ENCODE results near the gene LRRC73.
"Not testable (repeated sequence)": the region's sequence is repeated elsewhere in the genome, so short reads cannot be mapped to it uniquely, and the experiment has no call there.

LRRC73 gene

DNA sequence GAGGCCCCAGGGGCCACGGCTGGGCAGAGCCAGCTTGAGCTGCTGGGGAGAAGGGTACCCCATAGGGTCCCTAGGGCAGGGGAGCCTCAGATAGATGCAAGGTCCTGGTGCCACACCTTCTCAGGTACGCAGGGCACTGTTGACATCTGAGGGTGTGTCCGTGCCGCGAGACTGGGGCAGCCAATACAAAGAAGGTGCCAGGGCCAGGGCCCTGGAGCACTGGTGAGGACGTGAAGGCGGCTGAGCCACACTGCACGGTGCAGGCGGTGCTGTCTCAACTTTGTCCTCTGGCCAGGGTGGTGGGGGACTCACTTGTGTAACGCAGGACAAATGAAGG, 649 bp upstream of the LRRC73 start:
- no peak for DNase-seq

DNA sequence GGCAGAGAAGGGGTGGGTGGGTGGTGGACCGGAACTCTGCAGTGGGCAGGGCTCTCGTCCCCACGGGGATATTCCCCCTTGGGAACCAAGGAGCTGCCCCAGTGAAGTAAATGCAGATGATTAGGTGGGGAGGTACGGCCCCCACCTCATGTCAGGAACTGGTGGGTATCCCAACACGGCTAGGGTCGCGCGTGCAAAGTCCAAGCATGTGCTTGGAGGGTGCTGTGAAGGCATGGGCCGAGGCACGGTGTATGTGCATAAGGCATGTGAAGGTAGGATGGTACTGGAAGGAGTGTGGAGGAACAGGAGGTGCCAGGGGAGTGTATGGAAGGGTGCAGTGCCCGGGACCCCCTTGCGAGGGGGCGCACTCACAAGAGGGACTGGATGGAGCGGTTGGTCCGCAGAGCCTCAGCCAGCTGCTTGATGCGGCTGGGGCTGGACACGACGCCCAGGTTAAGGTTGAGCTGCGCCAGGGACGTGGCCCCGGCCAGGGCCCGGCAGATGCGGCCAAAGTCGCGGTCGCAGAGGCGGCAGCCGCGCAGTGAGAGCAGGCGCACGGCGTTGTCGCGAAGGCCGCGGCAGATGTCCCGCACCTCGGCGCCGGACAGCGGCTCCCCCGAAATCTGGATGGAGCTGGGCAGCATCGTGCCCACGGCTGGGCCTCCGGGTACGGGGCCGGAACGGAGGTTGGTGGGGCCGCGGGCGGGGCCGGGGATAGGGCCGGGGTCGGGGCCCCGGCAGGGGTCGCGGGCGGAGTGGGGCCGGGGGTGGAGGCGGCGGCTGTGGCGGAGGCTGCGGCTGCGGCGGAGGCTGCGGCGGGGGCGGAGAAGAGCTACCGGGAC, 783 bp downstream of the LRRC73 start:
- no peak for DNase-seq

DNA sequence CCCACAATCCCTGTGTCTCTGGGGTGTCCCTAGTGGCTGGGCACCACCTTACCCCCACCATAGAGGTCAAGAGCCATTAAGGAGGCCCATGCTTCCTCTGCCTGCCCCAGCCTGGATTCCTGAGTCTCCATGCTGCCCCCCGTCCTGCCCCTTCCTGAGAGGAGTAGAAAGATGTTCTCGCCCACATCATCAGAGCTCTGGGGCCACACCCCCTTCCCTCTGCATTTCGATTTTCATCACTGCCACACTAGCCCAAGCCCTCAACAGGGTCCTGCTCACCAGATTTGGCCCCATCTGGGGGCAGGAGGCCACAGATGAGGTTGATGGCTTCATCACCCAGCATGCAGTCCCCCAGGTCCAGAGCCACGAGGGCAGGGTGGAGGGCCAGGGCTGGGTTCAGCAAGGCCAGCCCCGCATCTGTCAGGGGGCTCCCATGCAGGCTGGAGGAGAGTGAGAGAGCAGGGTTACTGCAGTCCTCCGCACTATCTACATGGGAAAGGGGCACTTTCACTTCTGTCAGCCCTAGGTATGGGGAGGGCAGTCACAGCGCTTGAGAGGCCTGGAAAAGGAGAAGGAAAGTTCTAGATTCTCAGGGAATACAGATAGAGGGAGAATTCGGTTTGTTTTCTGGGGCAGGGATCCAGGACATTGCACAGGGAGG, 1.5 kb downstream of the LRRC73 start:
- no peak for DNase-seq

DNA sequence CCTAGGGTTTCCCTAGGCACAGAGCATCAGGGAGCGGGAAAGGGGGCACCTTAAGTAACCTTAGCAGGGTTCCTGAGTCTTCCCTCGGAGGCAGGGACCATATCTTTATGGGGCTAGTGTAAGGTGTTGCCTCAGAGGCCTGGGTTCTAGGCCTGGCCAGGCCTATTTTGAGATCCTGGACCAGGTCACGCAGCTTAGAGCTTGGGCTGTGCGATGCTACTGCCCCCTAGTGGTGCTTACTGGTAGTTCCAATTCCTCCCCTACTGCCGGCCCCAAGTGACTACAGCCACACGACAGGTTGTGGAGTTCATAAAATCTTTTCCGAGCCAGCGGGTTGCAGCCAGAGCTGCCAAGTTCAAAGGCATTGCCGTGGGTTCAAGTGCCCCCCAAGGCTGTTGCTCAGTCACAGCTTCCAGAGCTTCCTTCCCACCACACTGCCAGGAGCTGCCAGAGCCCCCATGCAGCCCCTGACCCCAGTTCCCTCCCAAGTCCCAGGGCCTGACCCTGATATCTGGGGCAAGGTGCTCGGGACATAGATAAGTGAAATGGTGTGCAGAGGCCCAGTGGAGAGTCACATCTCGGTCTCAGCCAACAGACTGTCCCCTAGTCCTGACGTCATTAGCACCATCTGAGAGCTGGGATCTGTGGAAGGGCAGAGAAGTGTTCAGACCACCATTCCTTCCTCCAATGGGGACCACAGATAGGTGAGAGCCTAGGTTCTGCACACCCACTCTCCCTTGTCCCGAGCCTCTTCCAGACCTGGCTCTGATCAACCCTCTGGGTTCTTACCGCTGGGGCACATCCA, 3.3 kb downstream of the LRRC73 start:
- DNase-seq, result peak; percentile 60

DNA sequence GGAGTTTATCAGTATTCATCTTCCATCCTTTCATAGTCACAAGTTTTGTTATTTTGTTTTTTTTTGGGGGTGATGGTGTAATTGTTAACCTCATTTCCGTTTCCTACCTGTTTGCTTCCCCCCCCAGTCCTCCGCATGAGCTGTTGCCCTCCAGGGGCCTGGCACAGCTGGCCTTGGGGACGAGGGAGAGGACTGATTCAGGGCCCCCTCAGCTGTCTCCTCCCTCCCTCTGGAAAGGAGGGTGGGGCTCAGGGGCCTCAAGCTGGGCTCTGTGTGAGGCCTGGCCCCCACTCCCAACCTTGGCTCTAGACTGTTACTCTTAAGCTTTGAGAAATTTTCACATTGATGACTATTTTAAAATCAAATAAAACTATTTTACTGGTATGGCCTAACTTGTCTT, 4.0 kb downstream of the LRRC73 start:
- DNase-seq, result no peak

DNA sequence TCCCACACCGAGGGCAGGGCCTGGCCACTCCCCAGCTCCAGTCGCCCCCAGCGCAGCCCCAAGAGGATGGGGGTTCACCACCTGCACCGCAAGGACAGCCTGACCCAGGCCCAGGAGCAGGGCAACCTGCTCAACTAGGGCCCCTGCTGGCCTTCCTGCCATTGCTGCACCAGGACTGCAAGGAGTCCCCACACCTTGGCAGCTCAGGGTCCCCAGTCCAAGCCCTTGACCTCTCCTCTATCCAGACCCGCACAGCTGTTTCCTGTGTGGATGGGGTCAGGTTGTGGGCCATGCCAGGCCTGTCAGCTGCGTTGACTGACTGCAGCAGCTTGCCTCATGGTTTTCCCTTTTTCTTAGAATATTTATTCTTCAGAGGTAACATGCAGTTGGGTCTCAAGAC, 4.4 kb downstream of the LRRC73 start:
- DNase-seq, result no peak

DNA sequence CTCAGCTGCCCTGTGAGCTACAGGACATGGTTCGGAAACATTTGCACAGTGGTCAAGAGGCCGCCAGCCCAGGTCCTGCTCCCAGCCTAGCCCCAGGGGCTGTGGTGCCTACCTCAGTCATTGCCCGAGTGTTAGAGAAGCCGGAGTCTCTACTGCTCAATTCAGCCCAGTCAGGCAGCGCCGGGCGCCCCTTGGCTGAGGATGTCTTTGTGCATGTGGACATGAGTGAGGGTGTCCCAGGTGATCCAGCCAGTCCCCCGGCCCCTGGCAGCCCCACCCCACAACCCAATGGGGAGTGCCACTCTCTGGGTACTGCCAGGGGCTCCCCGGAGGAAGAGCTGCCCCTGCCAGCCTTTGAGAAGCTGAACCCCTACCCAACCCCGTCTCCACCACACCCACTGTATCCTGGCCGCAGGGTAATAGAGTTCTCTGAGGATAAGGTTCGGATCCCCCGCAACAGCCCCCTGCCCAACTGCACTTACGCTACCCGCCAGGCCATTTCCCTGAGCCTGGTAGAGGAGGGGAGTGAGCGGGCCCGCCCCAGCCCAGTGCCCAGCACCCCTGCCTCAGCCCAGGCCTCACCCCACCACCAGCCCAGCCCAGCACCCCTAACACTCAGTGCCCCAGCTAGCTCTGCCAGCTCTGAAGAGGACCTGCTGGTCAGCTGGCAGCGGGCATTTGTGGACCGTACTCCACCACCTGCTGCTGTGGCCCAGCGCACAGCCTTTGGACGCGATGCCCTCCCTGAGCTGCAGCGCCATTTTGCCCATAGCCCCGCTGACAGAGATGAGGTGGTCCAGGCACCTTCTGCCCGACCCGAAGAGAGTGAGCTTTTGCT, 5.2 kb downstream of the LRRC73 start:
- DNase-seq, result no peak

DNA sequence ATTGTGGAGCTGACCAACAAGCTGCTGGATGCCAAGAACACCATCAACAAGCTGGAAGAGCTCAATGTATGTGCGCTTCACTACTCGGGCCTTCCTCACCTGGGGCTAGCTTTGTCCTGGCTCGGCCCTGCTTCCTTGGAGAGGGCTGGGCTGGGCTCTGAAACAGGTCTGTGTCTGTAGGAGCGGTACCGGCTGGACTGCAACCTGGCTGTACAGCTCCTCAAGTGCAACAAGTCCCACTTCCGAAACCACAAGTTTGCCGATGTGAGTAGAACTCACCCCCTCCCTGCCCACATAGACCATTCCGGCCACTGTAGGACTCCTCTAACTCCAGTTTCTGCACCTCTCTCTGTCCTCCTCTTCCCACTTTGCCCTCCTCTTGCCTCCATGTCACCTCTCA, 6.7 kb downstream of the LRRC73 start:
- DNase-seq, result no peak

DNA sequence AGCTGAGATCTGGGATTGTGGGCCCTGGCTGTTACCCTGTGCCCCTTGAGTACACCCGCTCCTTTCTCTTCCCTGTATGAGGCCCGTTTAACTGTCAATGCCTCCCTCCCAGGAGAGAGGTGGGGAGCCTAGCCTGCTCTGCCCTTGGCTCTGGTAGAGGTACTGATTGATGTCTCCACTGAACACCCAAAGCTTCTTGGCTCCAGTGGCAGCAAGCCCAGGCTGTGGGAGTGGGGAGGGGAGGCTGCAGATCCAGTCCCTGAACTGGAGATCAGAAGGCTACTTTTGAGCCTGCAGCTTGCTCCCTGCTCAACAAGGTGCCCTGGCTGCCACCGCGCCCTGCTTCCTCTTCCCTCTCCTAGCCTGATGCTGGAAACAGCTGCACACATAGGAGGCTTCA, 7.5 kb downstream of the LRRC73 start:
- no peak for DNase-seq

DNA sequence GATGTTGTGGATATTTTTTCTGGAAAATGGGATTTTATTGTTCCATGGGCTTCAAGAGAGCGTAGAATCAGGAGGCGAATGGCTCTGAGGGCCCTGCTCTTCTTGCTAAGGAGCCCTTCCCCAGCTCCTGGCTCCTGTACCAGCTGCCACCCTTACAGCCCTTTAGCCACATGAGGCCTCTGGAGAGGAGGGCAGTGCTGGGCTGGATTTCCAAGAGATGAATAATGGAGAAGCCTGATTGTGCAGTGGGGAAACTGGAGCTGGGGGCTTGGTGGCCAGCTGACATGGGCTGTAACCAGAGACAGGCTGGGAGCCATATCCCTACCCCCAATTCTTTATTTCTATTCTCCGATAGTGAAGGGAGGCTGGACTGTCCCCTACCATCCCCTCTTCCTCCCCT, 9.2 kb downstream of the LRRC73 start:
- no peak for DNase-seq

DNA sequence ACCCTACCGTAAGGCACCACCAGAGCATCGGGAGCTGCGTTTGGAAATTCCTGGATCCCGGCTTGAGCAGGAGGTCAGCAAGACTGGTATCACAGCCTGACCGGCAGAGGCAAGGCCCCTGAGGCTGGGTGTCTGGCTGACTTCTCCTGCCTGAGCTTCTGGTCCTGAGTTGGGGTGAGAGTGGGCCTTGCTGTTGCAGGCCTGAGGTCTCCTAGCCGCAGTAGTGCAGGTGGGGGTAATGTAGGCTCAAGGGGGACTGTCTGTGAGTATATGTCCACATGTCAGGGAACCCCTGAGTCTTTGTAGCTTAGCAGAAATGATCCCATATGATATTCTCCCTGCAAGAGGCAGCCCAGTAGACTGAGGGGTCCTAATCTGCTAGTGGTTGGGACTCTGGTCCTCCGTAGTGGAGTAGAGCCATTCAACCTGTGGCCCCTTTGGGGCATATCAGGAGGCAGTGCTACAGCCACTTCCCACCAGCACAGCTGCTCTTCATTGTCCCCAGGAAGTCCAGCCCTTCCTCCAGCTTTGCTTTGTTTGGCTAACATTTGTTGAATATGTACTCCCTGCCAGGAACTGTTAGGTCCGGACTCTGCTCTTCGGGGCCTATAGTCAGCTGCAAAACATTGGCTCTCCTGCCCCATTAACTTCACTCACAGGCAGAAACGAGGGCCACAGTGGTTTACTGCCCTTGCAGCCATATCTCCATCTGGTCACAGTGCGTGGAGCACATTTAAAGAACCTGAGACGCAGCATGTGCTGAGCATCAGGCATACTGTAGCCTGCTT, 10.9 kb downstream of the LRRC73 start:
- DNase-seq, result no peak

DNA sequence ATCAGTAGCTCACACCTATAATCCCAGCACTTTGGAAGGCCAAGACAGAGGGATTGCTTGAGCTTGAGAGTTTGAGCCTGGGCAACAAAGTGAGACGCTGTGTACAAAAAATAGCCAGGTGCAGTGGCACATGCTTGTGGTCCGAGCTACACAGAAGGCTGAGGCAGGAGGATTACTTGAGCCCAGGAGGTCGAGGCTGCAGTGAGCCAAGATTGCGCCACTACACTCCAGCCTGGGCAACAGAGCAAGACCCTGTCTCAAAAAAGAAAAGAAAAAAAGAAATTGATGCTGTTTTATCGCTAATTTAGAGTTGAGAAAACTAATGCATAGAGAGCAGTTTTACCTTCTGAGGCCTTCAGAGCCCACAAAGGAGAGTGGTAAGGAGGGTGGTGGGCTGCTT, 11.9 kb downstream of the LRRC73 start:
- DNase-seq, result not testable (repeated sequence)

DNA sequence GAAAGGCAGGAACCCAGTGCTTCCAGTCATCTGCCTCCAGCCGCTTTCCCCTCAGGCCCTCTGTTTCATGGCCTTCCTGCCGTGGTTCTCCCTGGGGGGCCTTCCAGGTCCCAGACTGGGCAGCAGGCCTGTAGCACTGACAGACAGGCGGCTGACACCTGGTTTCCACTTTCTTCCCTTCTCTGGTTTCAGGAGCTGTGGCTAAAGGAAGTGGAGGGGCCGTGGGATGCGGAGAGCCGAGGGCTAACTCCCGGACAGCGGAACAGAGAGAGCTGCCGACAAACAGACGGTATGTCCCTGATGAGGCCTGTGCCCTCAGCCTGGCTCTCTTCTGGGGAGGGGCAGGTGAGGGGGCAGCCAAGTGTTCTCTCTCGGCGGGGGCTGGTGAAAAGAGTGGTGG, 12.5 kb downstream of the LRRC73 start:
- no peak for DNase-seq

DNA sequence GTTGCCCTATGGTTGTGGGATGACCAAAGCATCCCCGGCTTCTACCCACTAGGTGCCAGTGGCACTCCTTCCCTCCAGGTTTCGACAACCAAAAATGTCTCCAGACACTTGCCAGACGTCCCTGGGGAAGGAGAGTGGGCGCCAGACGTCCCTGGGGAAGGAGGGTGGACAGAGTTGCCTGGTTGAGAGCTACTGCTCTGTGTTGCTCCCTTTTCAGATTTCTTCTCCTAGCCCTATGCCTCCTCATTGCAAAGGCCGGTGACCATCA, 13.1 kb downstream of the LRRC73 start:
- DNase-seq, result no peak

DNA sequence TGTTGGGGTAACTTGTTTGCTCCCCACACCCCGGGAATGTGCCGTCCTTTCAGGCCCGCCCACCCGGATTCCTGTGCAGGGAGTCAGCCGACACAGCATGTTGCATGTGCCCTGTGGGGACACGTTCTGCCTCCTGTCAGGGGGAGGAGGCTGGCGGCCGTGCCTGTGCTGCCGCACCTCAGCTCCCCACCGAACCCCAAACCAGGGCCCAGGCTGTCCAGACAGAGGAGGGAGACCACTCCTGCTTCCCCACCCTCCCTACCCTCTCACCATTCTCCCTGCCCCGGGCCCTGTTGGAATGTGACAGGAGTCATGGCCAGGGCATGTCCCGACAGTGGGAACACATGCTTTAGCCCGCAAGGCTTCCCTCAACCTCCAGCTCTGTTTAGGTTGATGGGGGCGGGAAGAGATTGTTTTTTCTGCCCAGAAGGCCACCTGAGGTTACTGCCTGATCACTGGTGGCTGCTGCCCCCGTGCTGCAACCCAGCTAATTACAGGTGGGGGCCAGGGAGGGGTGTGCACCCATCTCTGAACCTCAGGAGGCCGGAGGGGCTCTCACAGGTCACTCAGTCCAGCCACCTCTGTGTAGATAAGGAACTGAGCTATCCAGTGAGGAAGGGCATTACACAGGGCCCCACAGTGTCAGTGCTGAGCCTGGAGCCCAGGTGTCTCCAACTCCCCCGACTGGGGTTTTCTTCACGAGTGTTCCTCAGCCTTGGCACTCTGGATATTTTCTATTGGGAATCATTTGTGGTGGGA, 13.6 kb downstream of the LRRC73 start:
- no peak for DNase-seq

DNA sequence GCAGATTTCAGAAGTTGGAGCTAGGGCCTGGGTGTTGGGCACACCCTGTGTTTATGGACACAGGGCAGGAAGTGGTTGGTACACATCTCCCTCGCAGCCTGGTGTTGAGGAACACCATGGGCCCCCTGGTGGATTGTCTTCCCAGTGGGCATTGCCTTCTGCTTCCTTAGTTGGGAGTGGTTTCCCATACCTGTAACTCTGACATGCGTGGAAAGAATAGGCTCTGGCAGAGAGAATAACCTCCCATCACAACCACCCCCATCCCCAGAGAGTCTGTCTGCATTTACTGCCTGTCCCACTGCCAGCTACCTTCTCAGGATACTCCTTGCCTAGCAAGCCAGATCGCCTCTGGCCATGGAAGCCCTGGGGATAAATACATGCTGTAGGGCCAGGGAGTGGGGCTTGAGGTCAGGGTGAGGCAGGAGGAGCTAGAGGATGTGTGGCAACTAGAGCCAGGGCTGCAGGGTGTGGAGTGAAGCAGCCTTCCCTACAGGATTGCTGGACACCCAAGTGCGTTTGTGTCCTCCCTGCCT, 14.7 kb downstream of the LRRC73 start:
- DNase-seq, result no peak

DNA sequence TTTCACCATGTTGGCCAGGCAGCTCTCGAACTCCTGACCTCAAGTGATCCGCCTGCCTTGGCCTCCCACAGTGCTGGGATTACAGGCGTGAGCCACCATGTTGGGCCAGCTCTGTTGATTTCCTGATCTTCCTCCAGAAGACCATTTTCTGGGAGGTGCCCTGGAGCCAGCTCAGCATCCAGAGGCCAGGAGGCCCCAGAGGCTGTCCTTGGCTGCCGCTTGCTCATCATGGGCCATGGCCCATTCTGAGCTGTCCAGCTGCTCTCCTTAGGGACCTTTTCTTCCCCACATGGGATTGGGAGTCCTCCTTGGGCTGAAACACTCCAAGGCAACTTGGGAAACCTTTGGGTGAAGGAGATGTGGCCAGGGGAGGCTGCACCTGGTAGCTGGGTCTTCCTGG, 15.4 kb downstream of the LRRC73 start:
- DNase-seq, result no peak

DNA sequence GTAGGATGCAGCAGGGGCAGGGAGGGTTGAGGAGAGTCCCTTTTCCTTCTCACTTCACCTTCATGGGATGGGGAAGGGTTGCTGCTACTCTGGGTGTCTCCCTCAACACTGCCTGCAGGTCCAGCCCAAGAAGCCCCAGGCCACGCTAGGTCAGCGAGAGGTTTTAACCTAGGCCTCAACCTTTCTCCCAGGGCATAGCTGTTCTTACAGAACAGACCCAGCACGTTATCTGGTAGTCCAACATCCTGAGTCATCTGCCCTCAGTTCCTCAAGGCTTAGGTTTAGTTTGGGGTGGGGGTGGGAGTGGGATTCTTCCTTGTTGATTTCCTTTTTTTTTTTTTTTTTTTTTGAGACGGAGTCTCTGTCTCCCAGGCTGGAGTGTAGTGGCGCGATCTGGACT, 15.8 kb downstream of the LRRC73 start:
- no peak for DNase-seq

DNA sequence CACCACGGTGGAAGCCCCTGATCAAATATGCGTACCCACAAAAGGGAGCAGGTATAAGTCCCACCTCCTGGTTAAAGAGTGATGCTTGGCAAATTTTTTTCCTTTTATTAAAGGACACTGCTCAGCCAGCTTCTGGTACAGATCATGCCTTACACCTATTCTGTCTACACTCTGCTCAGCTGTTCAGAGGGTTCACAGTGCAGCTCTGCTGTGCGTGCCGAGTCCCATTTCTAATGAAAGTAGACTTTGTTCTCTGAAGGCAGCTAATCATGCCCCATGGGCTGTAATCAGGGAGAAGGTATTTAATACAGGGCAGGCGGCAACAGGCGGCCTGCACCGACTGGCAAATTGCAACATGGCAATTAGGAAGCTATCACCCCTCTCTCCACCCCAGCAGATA, 16.3 kb downstream of the LRRC73 start:
- DNase-seq, result no peak

DNA sequence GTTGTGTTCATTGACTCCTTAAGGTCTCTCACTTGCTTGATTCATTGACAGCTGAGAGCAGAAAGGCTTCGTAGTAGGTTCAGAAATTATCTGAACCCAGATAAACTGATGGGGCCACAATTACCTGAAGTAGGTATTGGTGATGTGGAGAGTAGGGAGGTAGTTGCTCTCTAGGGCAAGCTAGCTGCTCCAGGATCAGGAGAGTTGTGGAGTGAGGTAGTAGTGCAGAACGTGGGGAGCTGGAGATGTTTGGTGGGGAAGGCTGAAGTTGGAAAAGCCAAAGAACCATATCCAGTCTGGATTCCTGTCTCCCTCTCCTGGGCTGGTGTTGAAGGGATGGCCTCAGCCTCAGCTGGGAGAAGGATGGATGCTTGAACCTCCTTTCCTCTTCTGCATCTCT, 16.9 kb downstream of the LRRC73 start:
- DNase-seq, result no peak

DNA sequence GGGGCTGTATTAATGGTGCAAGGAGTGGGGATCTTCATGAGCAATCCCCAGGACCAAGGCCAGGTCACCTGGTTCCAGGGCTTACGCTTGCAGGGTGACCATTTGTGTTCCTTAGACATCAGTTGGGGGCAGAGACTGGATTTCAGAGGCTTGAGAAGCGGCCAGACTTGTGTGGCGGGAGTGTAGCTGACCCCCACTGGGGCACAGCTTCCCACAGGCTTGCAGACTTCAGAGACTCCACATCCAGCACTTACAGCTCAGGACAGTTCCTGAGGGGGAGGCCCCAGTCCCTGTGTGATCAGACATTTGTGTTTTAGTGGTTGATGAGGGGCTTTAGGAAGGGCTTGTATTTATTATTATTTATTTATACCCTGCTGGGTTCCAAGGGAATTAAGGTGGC, 17.5 kb downstream of the LRRC73 start:
- DNase-seq, result no peak

All from effector CD8-positive, alpha-beta T cell (primary cell).